Muscle layer of duodenum (tissue), 2 donors: ENCODE measurements around the gene NKX6-1.
A peak's percentile ranks its signal among the peaks of the same experiment; 100 is the strongest.

ENCODE experiments used
- H3K27ac ChIP-seq: one replicate; pipeline ENCODE4 v1.7.0; 2013; ENCODE audit warnings: mild to moderate bottlenecking, low read length
- H3K27me3 ChIP-seq: one replicate; pipeline ENCODE4 v1.7.0; 2013; ENCODE audit warnings: low read depth, mild to moderate bottlenecking, control low read depth, low read length
- H3K36me3 ChIP-seq, 2 donors: one replicate each; pipeline ENCODE4 v1.7.0; 2013; ENCODE audit warnings: low read length in 2 of 2, control low read depth in 1 of 2, mild to moderate bottlenecking in 1 of 2; ENCODE audit not compliant: insufficient read depth in 2 of 2, control insufficient read depth in 1 of 2
- H3K4me1 ChIP-seq, 2 donors: one replicate each; pipeline ENCODE4 v1.7.0; 2013; ENCODE audit warnings: low read length in 2 of 2, mild to moderate bottlenecking in 2 of 2, control low read depth in 1 of 2, moderate library complexity in 1 of 2; ENCODE audit not compliant: insufficient read depth in 2 of 2, control insufficient read depth in 1 of 2
- H3K4me3 ChIP-seq, 2 donors: one replicate each; pipeline ENCODE4 v1.7.0; 2013; ENCODE audit warnings: low read length in 2 of 2, low read depth in 1 of 2, mild to moderate bottlenecking in 1 of 2
- H3K9me3 ChIP-seq, 2 donors: one replicate each; pipeline ENCODE4 v1.7.0; 2013; ENCODE audit warnings: low read length in 2 of 2, control low read depth in 1 of 2, mild to moderate bottlenecking in 1 of 2; ENCODE audit not compliant: control insufficient read depth in 1 of 2
- donor health status: healthy.

Gene NKX6-1

GRCh38 chr4:84498935-84499623 lies at the start of gene NKX6-1:
Gene NKX6-1, minus strand, starts transcription at chr4:84499292. Its CDS starts 1,064 bp downstream, at chr4:84498228.
- Histone ChIP-seq H3K4me3 (peak within 1 kb of the TSS; percentile 39 to 68), H3K27me3 (peaks cover 89% of the 10 kb centered on the region)

GRCh38 chr4:84547211-84547610 lies 48.1 kb upstream of the NKX6-1 start:
- H3K4me3 ChIP-seq = no peak overlapping the region
- no peaks in the 10 kb centered on the region for H3K27me3 ChIP-seq
- no peaks in the 10 kb centered on the region for H3K36me3 ChIP-seq
- H3K9me3 ChIP-seq = peaks cover 0 to 4% of the 10 kb centered on the region in 2 donors
- no peak overlapping the region for H3K27ac ChIP-seq
- H3K4me1 ChIP-seq = no peaks in the 10 kb centered on the region

More at GRCh38 chr4:84498935-84499623, at the start of gene NKX6-1:
- Histone ChIP-seq H3K9me3 (peaks cover 0 to 7% of the 10 kb centered on the region in 2 donors), H3K27ac (no peak within 1 kb of the TSS), H3K36me3 (no peaks in the 10 kb centered on the region), H3K4me1 (peaks cover 6 to 37% of the 10 kb centered on the region in 2 donors)

GRCh38 chr4:84545093-84545492 lies 46.0 kb upstream of the NKX6-1 start:
- no peak overlapping the region for H3K27ac ChIP-seq
- H3K27me3 ChIP-seq = no peaks in the 10 kb centered on the region
- no peaks in the 10 kb centered on the region for H3K9me3 ChIP-seq
- H3K4me1 ChIP-seq = no peaks in the 10 kb centered on the region
- no peaks in the 10 kb centered on the region for H3K36me3 ChIP-seq
- H3K4me3 ChIP-seq = no peak overlapping the region

- no peaks in the 10 kb centered on the region for H3K9me3 ChIP-seq
- H3K4me3 ChIP-seq = no peak overlapping the region
- H3K27me3 ChIP-seq = no peaks in the 10 kb centered on the region
- H3K4me1 ChIP-seq = no peaks in the 10 kb centered on the region
- H3K36me3 ChIP-seq = no peaks in the 10 kb centered on the region
- H3K27ac ChIP-seq = no peak overlapping the region
Observed at GRCh38 chr4:84535901-84536300, 36.8 kb upstream of the NKX6-1 start.

GRCh38 chr4:84531689-84532088 lies 32.6 kb upstream of the NKX6-1 start:
- Histone ChIP-seq H3K4me3 (no peak overlapping the region), H3K36me3 (no peaks in the 10 kb centered on the region), H3K9me3 (no peaks in the 10 kb centered on the region), H3K27ac (no peak overlapping the region), H3K27me3 (no peaks in the 10 kb centered on the region), H3K4me1 (no peaks in the 10 kb centered on the region)

- Histone ChIP-seq H3K27me3 (no peaks in the 10 kb centered on the region), H3K36me3 (no peaks in the 10 kb centered on the region), H3K4me1 (no peaks in the 10 kb centered on the region), H3K27ac (no peak overlapping the region), H3K9me3 (no peaks in the 10 kb centered on the region), H3K4me3 (no peak overlapping the region)
Observed at GRCh38 chr4:84530871-84531270, 31.8 kb upstream of the NKX6-1 start.

- Histone ChIP-seq H3K27ac (no peak overlapping the region), H3K4me1 (no peaks in the 10 kb centered on the region), H3K27me3 (no peaks in the 10 kb centered on the region), H3K9me3 (no peaks in the 10 kb centered on the region), H3K36me3 (no peaks in the 10 kb centered on the region), H3K4me3 (no peak overlapping the region)
Observed at GRCh38 chr4:84530454-84530853, 31.4 kb upstream of the NKX6-1 start.

GRCh38 chr4:84529169-84529751 lies 30.2 kb upstream of the NKX6-1 start:
- no peaks in the 10 kb centered on the region for H3K36me3 ChIP-seq
- no peaks in the 10 kb centered on the region for H3K27me3 ChIP-seq
- H3K9me3 ChIP-seq = no peaks in the 10 kb centered on the region
- no peak overlapping the region for H3K4me3 ChIP-seq
- no peak overlapping the region for H3K27ac ChIP-seq
- H3K4me1 ChIP-seq = no peaks in the 10 kb centered on the region

- no peaks in the 10 kb centered on the region for H3K9me3 ChIP-seq
- H3K27ac ChIP-seq = no peak overlapping the region
- H3K27me3 ChIP-seq = no peaks in the 10 kb centered on the region
- H3K36me3 ChIP-seq = no peaks in the 10 kb centered on the region
- H3K4me1 ChIP-seq = no peaks in the 10 kb centered on the region
- H3K4me3 ChIP-seq = no peak overlapping the region
Observed at GRCh38 chr4:84527391-84527790, 28.3 kb upstream of the NKX6-1 start.

- H3K27me3 ChIP-seq = no peaks in the 10 kb centered on the region
- H3K4me1 ChIP-seq = no peaks in the 10 kb centered on the region
- no peaks in the 10 kb centered on the region for H3K36me3 ChIP-seq
- H3K9me3 ChIP-seq = no peaks in the 10 kb centered on the region
- no peak overlapping the region for H3K4me3 ChIP-seq
- H3K27ac ChIP-seq = no peak overlapping the region
Observed at GRCh38 chr4:84515075-84515474, 16.0 kb upstream of the NKX6-1 start.

GRCh38 chr4:84512277-84512676 lies 13.2 kb upstream of the NKX6-1 start:
- Histone ChIP-seq H3K27ac (no peak overlapping the region), H3K9me3 (no peaks in the 10 kb centered on the region), H3K4me1 (no peaks in the 10 kb centered on the region), H3K27me3 (peaks cover 6% of the 10 kb centered on the region), H3K36me3 (no peaks in the 10 kb centered on the region), H3K4me3 (no peak overlapping the region)

- H3K9me3 ChIP-seq = no peaks in the 10 kb centered on the region
- H3K27me3 ChIP-seq = peaks cover 6% of the 10 kb centered on the region
- H3K36me3 ChIP-seq = no peaks in the 10 kb centered on the region
- no peak overlapping the region for H3K4me3 ChIP-seq
- no peaks in the 10 kb centered on the region for H3K4me1 ChIP-seq
- no peak overlapping the region for H3K27ac ChIP-seq
Observed at GRCh38 chr4:84511703-84512102, 12.6 kb upstream of the NKX6-1 start.
